Measurements from ENCODE around the gene KCNJ6. TPM values are rescaled to one million over a fixed set of nuclear protein-coding genes. Genes with fewer than 3 reads are reported as not detected.

KCNJ6 gene
- total RNA-seq, 1 donor from 2014 or later: 10.5 TPM

DNA sequence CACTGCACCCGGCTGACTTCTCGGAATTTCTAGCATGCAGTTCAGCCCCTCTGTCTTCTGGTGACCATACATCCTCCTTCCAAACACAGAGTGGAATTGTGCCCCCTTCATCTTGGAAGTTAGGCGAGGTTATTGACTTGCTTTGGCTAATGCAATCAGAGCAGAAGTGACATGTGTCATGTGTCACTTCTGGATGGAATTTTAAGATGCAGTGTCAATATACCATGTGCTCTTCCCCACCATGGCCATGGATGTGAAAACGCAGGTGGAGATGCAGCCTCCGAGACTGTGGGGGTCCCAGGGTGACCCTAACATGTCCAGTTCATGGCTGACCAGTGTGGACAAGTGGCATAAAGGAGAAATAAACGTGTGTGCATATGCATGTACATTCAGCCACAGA, 83.0 kb downstream of the KCNJ6 start:
- Mint-ChIP-seq H3K4me1 (ENCODE audit: unreplicated experiment) (peaks cover 11% of the 10 kb centered on the region), H3K36me3 (ENCODE audit: unreplicated experiment) (no peaks in the 10 kb centered on the region), H3K4me3 (ENCODE audit: unreplicated experiment) (no peak overlapping the region), H3K27me3 (ENCODE audit: unreplicated experiment) (no peaks in the 10 kb centered on the region), H3K9me3 (ENCODE audit: unreplicated experiment) (no peaks in the 10 kb centered on the region), H3K27ac (ENCODE audit: unreplicated experiment) (no peak overlapping the region)
- no peak for DNase-seq (ENCODE audit: extremely low spot score, unreplicated experiment)
- TF ChIP-seq, protein P1, sequence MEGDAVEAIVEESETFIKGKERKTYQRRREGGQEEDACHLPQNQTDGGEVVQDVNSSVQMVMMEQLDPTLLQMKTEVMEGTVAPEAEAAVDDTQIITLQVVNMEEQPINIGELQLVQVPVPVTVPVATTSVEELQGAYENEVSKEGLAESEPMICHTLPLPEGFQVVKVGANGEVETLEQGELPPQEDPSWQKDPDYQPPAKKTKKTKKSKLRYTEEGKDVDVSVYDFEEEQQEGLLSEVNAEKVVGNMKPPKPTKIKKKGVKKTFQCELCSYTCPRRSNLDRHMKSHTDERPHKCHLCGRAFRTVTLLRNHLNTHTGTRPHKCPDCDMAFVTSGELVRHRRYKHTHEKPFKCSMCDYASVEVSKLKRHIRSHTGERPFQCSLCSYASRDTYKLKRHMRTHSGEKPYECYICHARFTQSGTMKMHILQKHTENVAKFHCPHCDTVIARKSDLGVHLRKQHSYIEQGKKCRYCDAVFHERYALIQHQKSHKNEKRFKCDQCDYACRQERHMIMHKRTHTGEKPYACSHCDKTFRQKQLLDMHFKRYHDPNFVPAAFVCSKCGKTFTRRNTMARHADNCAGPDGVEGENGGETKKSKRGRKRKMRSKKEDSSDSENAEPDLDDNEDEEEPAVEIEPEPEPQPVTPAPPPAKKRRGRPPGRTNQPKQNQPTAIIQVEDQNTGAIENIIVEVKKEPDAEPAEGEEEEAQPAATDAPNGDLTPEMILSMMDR (IDR thresholded peaks at IDR 0.05): no peak

DNA sequence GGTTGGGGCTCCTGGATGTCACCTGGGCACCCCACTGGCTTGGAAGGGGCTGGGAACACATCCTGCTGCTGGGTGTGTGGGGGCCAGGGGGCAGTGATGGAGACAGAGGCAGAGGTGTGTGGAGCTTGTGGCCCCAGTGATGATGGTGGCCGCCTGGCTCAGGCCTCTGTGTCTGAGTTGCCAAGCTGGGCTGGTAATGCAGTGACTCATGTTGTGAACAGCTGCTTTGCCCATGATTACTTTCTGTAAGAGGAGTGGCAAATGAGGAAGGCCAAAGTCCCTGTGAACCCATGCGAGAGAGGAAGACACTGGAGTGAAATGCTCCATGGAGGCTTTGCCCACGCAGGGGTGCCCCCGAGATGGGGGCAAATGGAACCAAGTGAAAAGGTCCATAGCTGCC, 86.8 kb downstream of the KCNJ6 start:
- no peaks in the 10 kb centered on the region for H3K36me3 Mint-ChIP-seq (ENCODE audit: unreplicated experiment)
- TF ChIP-seq, protein P1 (IDR thresholded peaks at IDR 0.05): no peak
- no peaks in the 10 kb centered on the region for H3K9me3 Mint-ChIP-seq (ENCODE audit: unreplicated experiment)
- no peak for DNase-seq (ENCODE audit: extremely low spot score, unreplicated experiment)
- no peak overlapping the region for H3K4me3 Mint-ChIP-seq (ENCODE audit: unreplicated experiment)
- H3K27me3 Mint-ChIP-seq (ENCODE audit: unreplicated experiment): no peaks in the 10 kb centered on the region
- peaks cover 11% of the 10 kb centered on the region for H3K4me1 Mint-ChIP-seq (ENCODE audit: unreplicated experiment)
- H3K27ac Mint-ChIP-seq (ENCODE audit: unreplicated experiment): peak overlapping the region; percentile 54

DNA sequence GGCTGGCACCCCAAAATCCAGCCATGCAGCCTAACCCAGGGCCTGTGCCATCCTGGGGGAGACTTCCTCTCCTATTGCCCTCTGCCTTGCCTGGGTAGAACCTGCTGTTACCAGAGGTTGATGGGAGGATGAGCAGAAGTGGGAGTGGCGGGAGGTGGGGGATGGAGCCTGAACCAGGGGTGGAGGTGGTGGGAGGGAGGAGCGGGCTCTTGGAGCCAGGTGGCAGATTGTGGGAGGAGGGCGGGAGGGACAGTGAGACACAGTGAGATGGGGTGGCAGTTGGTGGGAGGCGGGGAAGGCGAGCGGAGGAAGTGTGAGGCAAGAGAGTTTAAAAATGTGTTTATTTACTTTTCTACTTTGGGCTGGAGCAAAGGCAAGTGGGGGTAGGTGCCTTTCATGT, 87.3 kb downstream of the KCNJ6 start:
- DNase-seq (ENCODE audit: extremely low spot score, unreplicated experiment): no peak
- no peak overlapping the region for H3K27ac Mint-ChIP-seq (ENCODE audit: unreplicated experiment)
- no peaks in the 10 kb centered on the region for H3K36me3 Mint-ChIP-seq (ENCODE audit: unreplicated experiment)
- TF ChIP-seq, protein P1 (IDR thresholded peaks at IDR 0.05): no peak
- no peak overlapping the region for H3K4me3 Mint-ChIP-seq (ENCODE audit: unreplicated experiment)
- no peaks in the 10 kb centered on the region for H3K9me3 Mint-ChIP-seq (ENCODE audit: unreplicated experiment)
- no peaks in the 10 kb centered on the region for H3K27me3 Mint-ChIP-seq (ENCODE audit: unreplicated experiment)
- peaks cover 11% of the 10 kb centered on the region for H3K4me1 Mint-ChIP-seq (ENCODE audit: unreplicated experiment)

DNA sequence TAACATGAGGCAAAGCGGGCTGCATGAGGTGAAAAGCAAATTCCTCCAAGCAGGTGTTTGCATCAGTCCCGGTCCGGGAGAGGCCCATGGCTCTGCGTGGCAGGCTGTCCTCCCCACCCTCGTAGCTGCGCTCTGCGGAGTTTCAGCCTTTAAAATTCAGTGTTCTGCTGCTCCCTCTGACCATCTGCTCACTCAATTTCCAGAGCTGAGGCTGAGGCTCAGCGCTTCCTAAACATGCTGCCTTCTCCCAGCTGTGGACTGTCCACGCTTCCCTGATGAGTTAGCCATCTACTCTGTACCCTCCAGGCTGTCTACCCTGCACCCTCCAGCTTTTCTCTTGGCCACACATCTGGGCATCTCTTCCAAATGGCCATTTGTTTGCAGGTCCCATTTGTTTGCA, 87.7 kb downstream of the KCNJ6 start:
- no peak for DNase-seq (ENCODE audit: extremely low spot score, unreplicated experiment)
- no peaks in the 10 kb centered on the region for H3K9me3 Mint-ChIP-seq (ENCODE audit: unreplicated experiment)
- H3K27ac Mint-ChIP-seq (ENCODE audit: unreplicated experiment): no peak overlapping the region
- H3K4me3 Mint-ChIP-seq (ENCODE audit: unreplicated experiment): no peak overlapping the region
- H3K4me1 Mint-ChIP-seq (ENCODE audit: unreplicated experiment): peaks cover 11% of the 10 kb centered on the region
- H3K36me3 Mint-ChIP-seq (ENCODE audit: unreplicated experiment): no peaks in the 10 kb centered on the region
- H3K27me3 Mint-ChIP-seq (ENCODE audit: unreplicated experiment): no peaks in the 10 kb centered on the region
- TF ChIP-seq, protein P1 (IDR thresholded peaks at IDR 0.05): no peak

DNA sequence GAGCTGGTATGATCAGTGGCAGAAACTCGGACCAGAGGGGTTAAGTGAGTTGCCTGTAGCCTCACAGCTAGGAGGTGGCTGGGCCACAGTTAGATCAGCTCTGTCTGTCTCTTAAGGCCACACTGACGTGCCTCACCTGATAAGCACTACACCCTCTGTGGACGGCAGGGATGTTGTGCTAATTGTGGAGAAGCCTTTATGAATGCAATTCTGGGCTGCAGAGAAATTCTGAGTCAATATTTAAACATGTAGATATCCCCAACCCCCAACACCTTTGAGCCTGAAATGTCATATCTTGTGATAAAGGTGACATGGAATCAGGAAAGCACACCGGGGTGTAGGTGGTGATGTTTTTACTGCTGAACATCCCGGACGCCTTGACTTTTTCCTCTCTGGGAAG, 88.3 kb downstream of the KCNJ6 start:
- no peaks in the 10 kb centered on the region for H3K36me3 Mint-ChIP-seq (ENCODE audit: unreplicated experiment)
- H3K4me1 Mint-ChIP-seq (ENCODE audit: unreplicated experiment): peaks cover 11% of the 10 kb centered on the region
- DNase-seq (ENCODE audit: extremely low spot score, unreplicated experiment): no peak
- no peak overlapping the region for H3K4me3 Mint-ChIP-seq (ENCODE audit: unreplicated experiment)
- no peaks in the 10 kb centered on the region for H3K27me3 Mint-ChIP-seq (ENCODE audit: unreplicated experiment)
- H3K9me3 Mint-ChIP-seq (ENCODE audit: unreplicated experiment): no peaks in the 10 kb centered on the region
- H3K27ac Mint-ChIP-seq (ENCODE audit: unreplicated experiment): no peak overlapping the region
- TF ChIP-seq, protein P1 (IDR thresholded peaks at IDR 0.05): no peak

Measured in osteocyte (in vitro differentiated cells).